ENCODE measurements around the gene BRD3OS.

Gene BRD3OS

GRCh38 chr9:134032456-134033222 lies 7.4 kb downstream of the BRD3OS start:
- Mint-ChIP-seq H3K9me3 (ENCODE audit: low read depth) (no peaks in the 10 kb centered on the region), H3K4me3 (no peak overlapping the region), H3K27ac (no peak overlapping the region), H3K27me3 (no peaks in the 10 kb centered on the region), H3K4me1 (ENCODE audit: low read depth) (peaks cover 2% of the 10 kb centered on the region), H3K36me3 (peaks cover 4% of the 10 kb centered on the region)

GRCh38 chr9:134033516-134034214 lies 8.4 kb downstream of the BRD3OS start:
- Mint-ChIP-seq H3K9me3 (ENCODE audit: low read depth) (no peaks in the 10 kb centered on the region), H3K27me3 (no peaks in the 10 kb centered on the region), H3K4me3 (no peak overlapping the region), H3K27ac (no peak overlapping the region), H3K4me1 (ENCODE audit: low read depth) (no peaks in the 10 kb centered on the region), H3K36me3 (peaks cover 8% of the 10 kb centered on the region)

- H3K36me3 Mint-ChIP-seq: peaks cover 15% of the 10 kb centered on the region
- H3K4me1 Mint-ChIP-seq (ENCODE audit: low read depth): no peaks in the 10 kb centered on the region
- H3K27ac Mint-ChIP-seq: no peak overlapping the region
- H3K27me3 Mint-ChIP-seq: no peaks in the 10 kb centered on the region
- H3K9me3 Mint-ChIP-seq (ENCODE audit: low read depth): no peaks in the 10 kb centered on the region
- no peak overlapping the region for H3K4me3 Mint-ChIP-seq
These were observed 9.1 kb downstream of the BRD3OS start for GRCh38 chr9:134034215-134035040.

GRCh38 chr9:134035041-134036039 lies 10.1 kb downstream of the BRD3OS start:
- Mint-ChIP-seq H3K4me1 (ENCODE audit: low read depth) (no peaks in the 10 kb centered on the region), H3K27ac (no peak overlapping the region), H3K4me3 (no peak overlapping the region), H3K36me3 (peaks cover 19% of the 10 kb centered on the region), H3K9me3 (ENCODE audit: low read depth) (no peaks in the 10 kb centered on the region), H3K27me3 (no peaks in the 10 kb centered on the region)

- no peaks in the 10 kb centered on the region for H3K9me3 Mint-ChIP-seq (ENCODE audit: low read depth)
- no peak overlapping the region for H3K27ac Mint-ChIP-seq
- peaks cover 19% of the 10 kb centered on the region for H3K36me3 Mint-ChIP-seq
- H3K27me3 Mint-ChIP-seq: no peaks in the 10 kb centered on the region
- no peak overlapping the region for H3K4me3 Mint-ChIP-seq
- H3K4me1 Mint-ChIP-seq (ENCODE audit: low read depth): no peaks in the 10 kb centered on the region
These were observed 10.8 kb downstream of the BRD3OS start for GRCh38 chr9:134036130-134036529.

GRCh38 chr9:134037641-134038040 lies 12.4 kb downstream of the BRD3OS start:
- Mint-ChIP-seq H3K4me3 (no peak overlapping the region), H3K9me3 (ENCODE audit: low read depth) (no peaks in the 10 kb centered on the region), H3K36me3 (peaks cover 19% of the 10 kb centered on the region), H3K27ac (no peak overlapping the region), H3K4me1 (ENCODE audit: low read depth) (no peaks in the 10 kb centered on the region), H3K27me3 (no peaks in the 10 kb centered on the region)

- Mint-ChIP-seq H3K4me1 (ENCODE audit: low read depth) (no peaks in the 10 kb centered on the region), H3K4me3 (no peak overlapping the region), H3K9me3 (ENCODE audit: low read depth) (no peaks in the 10 kb centered on the region), H3K36me3 (peaks cover 15% of the 10 kb centered on the region), H3K27me3 (no peaks in the 10 kb centered on the region), H3K27ac (no peak overlapping the region)
These were observed 14.3 kb downstream of the BRD3OS start for GRCh38 chr9:134039386-134040175.

GRCh38 chr9:134040176-134040565 lies 14.9 kb downstream of the BRD3OS start:
- no peak overlapping the region for H3K4me3 Mint-ChIP-seq
- no peaks in the 10 kb centered on the region for H3K4me1 Mint-ChIP-seq (ENCODE audit: low read depth)
- H3K9me3 Mint-ChIP-seq (ENCODE audit: low read depth): no peaks in the 10 kb centered on the region
- no peak overlapping the region for H3K27ac Mint-ChIP-seq
- H3K27me3 Mint-ChIP-seq: no peaks in the 10 kb centered on the region
- peaks cover 15% of the 10 kb centered on the region for H3K36me3 Mint-ChIP-seq

- Mint-ChIP-seq H3K27me3 (no peaks in the 10 kb centered on the region), H3K9me3 (ENCODE audit: low read depth) (no peaks in the 10 kb centered on the region), H3K4me3 (no peak overlapping the region), H3K27ac (no peak overlapping the region), H3K36me3 (peaks cover 15% of the 10 kb centered on the region), H3K4me1 (ENCODE audit: low read depth) (no peaks in the 10 kb centered on the region)
These were observed 15.7 kb downstream of the BRD3OS start for GRCh38 chr9:134040781-134041648.

- H3K4me3 Mint-ChIP-seq: no peak overlapping the region
- H3K27ac Mint-ChIP-seq: no peak overlapping the region
- H3K4me1 Mint-ChIP-seq (ENCODE audit: low read depth): no peaks in the 10 kb centered on the region
- H3K36me3 Mint-ChIP-seq: peaks cover 15% of the 10 kb centered on the region
- no peaks in the 10 kb centered on the region for H3K9me3 Mint-ChIP-seq (ENCODE audit: low read depth)
- H3K27me3 Mint-ChIP-seq: no peaks in the 10 kb centered on the region
These were observed 16.3 kb downstream of the BRD3OS start for GRCh38 chr9:134041649-134041962.

GRCh38 chr9:134043531-134043988 lies 18.3 kb downstream of the BRD3OS start:
- Mint-ChIP-seq H3K9me3 (ENCODE audit: low read depth) (no peaks in the 10 kb centered on the region), H3K27me3 (no peaks in the 10 kb centered on the region), H3K36me3 (peaks cover 11% of the 10 kb centered on the region), H3K4me3 (no peak overlapping the region), H3K4me1 (ENCODE audit: low read depth) (no peaks in the 10 kb centered on the region), H3K27ac (no peak overlapping the region)

- peaks cover 2% of the 10 kb centered on the region for H3K36me3 Mint-ChIP-seq
- no peak overlapping the region for H3K27ac Mint-ChIP-seq
- no peak overlapping the region for H3K4me3 Mint-ChIP-seq
- no peaks in the 10 kb centered on the region for H3K4me1 Mint-ChIP-seq (ENCODE audit: low read depth)
- no peaks in the 10 kb centered on the region for H3K27me3 Mint-ChIP-seq
- H3K9me3 Mint-ChIP-seq (ENCODE audit: low read depth): no peaks in the 10 kb centered on the region
These were observed 19.7 kb downstream of the BRD3OS start for GRCh38 chr9:134044944-134045343.

All from activated naive CD8-positive, alpha-beta T cell (primary cell).